Measurements from ENCODE around the gene DHX16. TPM values are rescaled to one million over a fixed set of nuclear protein-coding genes. Genes with fewer than 3 reads are reported as not detected.

DHX16 gene
- total and polyA plus RNA-seq, 9 of the 15 experiments (the other 6 are each of a cell fraction or from before 2014, with no cell fraction given) = 14.6 to 66.1 (median 47.5) TPM

GRCh38 chr6:30616811-30617564 is 55.8 kb downstream of the DHX16 start, which contains the start of gene PPP1R10 (continued):
- peak; percentile 97 for TF ChIP-seq RHOXF2B (CRISPR knock-in tag; conservative IDR thresholded peaks at IDR 0.05)
- TF ChIP-seq ZNF395 (CRISPR knock-in tag; IDR thresholded peaks at IDR 0.05) = no peak
- no peak for TF ChIP-seq ATF7 (IDR thresholded peaks at IDR 0.05)
- TF ChIP-seq, protein P1, sequence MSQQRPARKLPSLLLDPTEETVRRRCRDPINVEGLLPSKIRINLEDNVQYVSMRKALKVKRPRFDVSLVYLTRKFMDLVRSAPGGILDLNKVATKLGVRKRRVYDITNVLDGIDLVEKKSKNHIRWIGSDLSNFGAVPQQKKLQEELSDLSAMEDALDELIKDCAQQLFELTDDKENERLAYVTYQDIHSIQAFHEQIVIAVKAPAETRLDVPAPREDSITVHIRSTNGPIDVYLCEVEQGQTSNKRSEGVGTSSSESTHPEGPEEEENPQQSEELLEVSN (IDR thresholded peaks at IDR 0.05; ENCODE audit: borderline replicate concordance in 1 of 2, extremely low read depth in 1 of 2, insufficient read depth in 1 of 2, insufficient read length in 1 of 2, low read depth in 1 of 2, low read length in 1 of 2, poor library complexity in 1 of 2, severe bottlenecking in 1 of 2) = no peak
- no peak; the same call in none of the 2 replicates for TF ChIP-seq E2F3 (CRISPR knock-in tag; IDR thresholded peaks at IDR 0.05)
- TF ChIP-seq, protein P2, sequence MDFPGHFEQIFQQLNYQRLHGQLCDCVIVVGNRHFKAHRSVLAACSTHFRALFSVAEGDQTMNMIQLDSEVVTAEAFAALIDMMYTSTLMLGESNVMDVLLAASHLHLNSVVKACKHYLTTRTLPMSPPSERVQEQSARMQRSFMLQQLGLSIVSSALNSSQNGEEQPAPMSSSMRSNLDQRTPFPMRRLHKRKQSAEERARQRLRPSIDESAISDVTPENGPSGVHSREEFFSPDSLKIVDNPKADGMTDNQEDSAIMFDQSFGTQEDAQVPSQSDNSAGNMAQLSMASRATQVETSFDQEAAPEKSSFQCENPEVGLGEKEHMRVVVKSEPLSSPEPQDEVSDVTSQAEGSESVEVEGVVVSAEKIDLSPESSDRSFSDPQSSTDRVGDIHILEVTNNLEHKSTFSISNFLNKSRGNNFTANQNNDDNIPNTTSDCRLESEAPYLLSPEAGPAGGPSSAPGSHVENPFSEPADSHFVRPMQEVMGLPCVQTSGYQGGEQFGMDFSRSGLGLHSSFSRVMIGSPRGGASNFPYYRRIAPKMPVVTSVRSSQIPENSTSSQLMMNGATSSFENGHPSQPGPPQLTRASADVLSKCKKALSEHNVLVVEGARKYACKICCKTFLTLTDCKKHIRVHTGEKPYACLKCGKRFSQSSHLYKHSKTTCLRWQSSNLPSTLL (IDR thresholded peaks at IDR 0.05) = no peak
- TF ChIP-seq KLF6 (CRISPR knock-in tag; IDR thresholded peaks at IDR 0.05; ENCODE audit: borderline replicate concordance) = peak; percentile 99
- TF ChIP-seq, protein P3, sequence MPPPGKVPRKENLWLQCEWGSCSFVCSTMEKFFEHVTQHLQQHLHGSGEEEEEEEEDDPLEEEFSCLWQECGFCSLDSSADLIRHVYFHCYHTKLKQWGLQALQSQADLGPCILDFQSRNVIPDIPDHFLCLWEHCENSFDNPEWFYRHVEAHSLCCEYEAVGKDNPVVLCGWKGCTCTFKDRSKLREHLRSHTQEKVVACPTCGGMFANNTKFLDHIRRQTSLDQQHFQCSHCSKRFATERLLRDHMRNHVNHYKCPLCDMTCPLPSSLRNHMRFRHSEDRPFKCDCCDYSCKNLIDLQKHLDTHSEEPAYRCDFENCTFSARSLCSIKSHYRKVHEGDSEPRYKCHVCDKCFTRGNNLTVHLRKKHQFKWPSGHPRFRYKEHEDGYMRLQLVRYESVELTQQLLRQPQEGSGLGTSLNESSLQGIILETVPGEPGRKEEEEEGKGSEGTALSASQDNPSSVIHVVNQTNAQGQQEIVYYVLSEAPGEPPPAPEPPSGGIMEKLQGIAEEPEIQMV (tag; conservative IDR thresholded peaks at IDR 0.05; ENCODE audit: low read depth) = no peak
- TF ChIP-seq MEF2A (IDR thresholded peaks at IDR 0.05; ENCODE audit: control insufficient read depth, low read depth, low read length) = peak; percentile 37; the same call in 1 of the 2 replicates
- TF ChIP-seq ZNF785 (CRISPR knock-in tag; IDR thresholded peaks at IDR 0.05) = no peak
- TF ChIP-seq RBM22 (IDR thresholded peaks at IDR 0.05; ENCODE audit: low read depth, low read length, poor library complexity, severe bottlenecking) = peak; percentile 92
- peak; percentile 87 for TF ChIP-seq ARHGAP35 (IDR thresholded peaks at IDR 0.05; ENCODE audit: partially characterized antibody)
- TF ChIP-seq, protein P4, sequence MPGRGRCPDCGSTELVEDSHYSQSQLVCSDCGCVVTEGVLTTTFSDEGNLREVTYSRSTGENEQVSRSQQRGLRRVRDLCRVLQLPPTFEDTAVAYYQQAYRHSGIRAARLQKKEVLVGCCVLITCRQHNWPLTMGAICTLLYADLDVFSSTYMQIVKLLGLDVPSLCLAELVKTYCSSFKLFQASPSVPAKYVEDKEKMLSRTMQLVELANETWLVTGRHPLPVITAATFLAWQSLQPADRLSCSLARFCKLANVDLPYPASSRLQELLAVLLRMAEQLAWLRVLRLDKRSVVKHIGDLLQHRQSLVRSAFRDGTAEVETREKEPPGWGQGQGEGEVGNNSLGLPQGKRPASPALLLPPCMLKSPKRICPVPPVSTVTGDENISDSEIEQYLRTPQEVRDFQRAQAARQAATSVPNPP (IDR thresholded peaks at IDR 0.05; ENCODE audit: borderline replicate concordance, insufficient read depth, insufficient read length) = no peak
- TF ChIP-seq, protein P5, sequence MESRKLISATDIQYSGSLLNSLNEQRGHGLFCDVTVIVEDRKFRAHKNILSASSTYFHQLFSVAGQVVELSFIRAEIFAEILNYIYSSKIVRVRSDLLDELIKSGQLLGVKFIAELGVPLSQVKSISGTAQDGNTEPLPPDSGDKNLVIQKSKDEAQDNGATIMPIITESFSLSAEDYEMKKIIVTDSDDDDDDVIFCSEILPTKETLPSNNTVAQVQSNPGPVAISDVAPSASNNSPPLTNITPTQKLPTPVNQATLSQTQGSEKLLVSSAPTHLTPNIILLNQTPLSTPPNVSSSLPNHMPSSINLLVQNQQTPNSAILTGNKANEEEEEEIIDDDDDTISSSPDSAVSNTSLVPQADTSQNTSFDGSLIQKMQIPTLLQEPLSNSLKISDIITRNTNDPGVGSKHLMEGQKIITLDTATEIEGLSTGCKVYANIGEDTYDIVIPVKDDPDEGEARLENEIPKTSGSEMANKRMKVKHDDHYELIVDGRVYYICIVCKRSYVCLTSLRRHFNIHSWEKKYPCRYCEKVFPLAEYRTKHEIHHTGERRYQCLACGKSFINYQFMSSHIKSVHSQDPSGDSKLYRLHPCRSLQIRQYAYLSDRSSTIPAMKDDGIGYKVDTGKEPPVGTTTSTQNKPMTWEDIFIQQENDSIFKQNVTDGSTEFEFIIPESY (CRISPR knock-in tag; IDR thresholded peaks at IDR 0.05) = peak; percentile 46; the same call in 1 of the 2 replicates
- TF ChIP-seq NBN (IDR thresholded peaks at IDR 0.05; ENCODE audit: low read depth) = peak; percentile 72; the same call in 1 of the 2 replicates
- 0 out of 2 replicates have a peak, but pooled peaks have one; percentile 41 for TF ChIP-seq MECOM (CRISPR knock-in tag; IDR thresholded peaks at IDR 0.05)
- TF ChIP-seq ZSCAN32 (CRISPR knock-in tag; IDR thresholded peaks at IDR 0.05) = peak; percentile 87

Measured in K562 (cell line).